ENCODE results near the gene CREB1.

GRCh38 chr2:207533461-207534008, 3.8 kb downstream of the CREB1 start:
- TF ChIP-seq, protein P1, sequence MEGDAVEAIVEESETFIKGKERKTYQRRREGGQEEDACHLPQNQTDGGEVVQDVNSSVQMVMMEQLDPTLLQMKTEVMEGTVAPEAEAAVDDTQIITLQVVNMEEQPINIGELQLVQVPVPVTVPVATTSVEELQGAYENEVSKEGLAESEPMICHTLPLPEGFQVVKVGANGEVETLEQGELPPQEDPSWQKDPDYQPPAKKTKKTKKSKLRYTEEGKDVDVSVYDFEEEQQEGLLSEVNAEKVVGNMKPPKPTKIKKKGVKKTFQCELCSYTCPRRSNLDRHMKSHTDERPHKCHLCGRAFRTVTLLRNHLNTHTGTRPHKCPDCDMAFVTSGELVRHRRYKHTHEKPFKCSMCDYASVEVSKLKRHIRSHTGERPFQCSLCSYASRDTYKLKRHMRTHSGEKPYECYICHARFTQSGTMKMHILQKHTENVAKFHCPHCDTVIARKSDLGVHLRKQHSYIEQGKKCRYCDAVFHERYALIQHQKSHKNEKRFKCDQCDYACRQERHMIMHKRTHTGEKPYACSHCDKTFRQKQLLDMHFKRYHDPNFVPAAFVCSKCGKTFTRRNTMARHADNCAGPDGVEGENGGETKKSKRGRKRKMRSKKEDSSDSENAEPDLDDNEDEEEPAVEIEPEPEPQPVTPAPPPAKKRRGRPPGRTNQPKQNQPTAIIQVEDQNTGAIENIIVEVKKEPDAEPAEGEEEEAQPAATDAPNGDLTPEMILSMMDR (conservative IDR thresholded peaks at IDR 0.05), result no peak
- no peak for TF ChIP-seq ZFX (IDR thresholded peaks at IDR 0.05)
